HepG2 (cell line): ENCODE measurements around the gene KDM6B. TPM values are rescaled to one million over a fixed set of nuclear protein-coding genes. Genes with fewer than 3 reads are reported as not detected.

Experiments used
- ATAC-seq: fragments of 200-7000 bp; cut with Tn5 transposase; 3 replicates; pipeline ENCODE4 v1.9.1; 2020; ENCODE audit warnings: mild to moderate bottlenecking, moderate library complexity
- BruUV-seq: library from RNA; stranded (reverse); fragments of 400-500 nt; replicated peaks from 2 replicates; lab custom pipeline; 2021; lab: Mats Ljungman, UMichigan
- CTCF ChIA-PET: fragments of 300-600 bp; formaldehyde crosslinking; extraction: SDS; loops from one replicate; lab custom pipeline; 2021; ENCODE audit warnings: low total read pairs, inconsistent platforms, low intra/inter-chr PET ratio; lab: Yijun Ruan, JAX
- POLR2A ChIA-PET: fragments of 350-600 bp; sonication (Branson Sonifier 250); formaldehyde crosslinking; loops from one replicate; lab custom pipeline; 2020; ENCODE audit warnings: antibody characterized with exemption, inconsistent platforms; lab: Yijun Ruan, JAX
- DNase-seq: peaks from one replicate; pipeline ENCODE4 v3.0.0-alpha.2; 2015; ENCODE audit warnings: low spot score
- FAIRE-seq: peaks from 3 replicates; lab custom pipeline; 2011; peaks lifted over from hg19 to GRCh38; lab: Jason Lieb, UNC
- H2AFZ ChIP-seq: one replicate; pipeline ENCODE4 v1.6.1; 2011; ENCODE audit warnings: low read length, inconsistent platforms
- H3K27ac ChIP-seq: fragments of 300-600 bp; 3 replicates; pipeline ENCODE4 v1.8.0; 2011; ENCODE audit warnings: mixed run types, mild to moderate bottlenecking, mixed read lengths, low read length, inconsistent platforms; ENCODE audit not compliant: insufficient read depth; ENCODE audit errors: extremely low read length
- H3K27me3 ChIP-seq, 2 experiments: fragments of 200-600 bp in 1 of 2; 2 replicates in 1 of 2; 3 replicates in 1 of 2; pipeline versions ENCODE4 v1.6.0 to v1.8.0; 2011; ENCODE audit warnings: low read length in 2 of 2, mild to moderate bottlenecking in 2 of 2, moderate library complexity in 2 of 2, inconsistent platforms in 1 of 2; ENCODE audit not compliant: insufficient read depth in 2 of 2, control insufficient read depth in 1 of 2
- H3K36me3 ChIP-seq, 2 experiments: fragments of 200-600 bp in 1 of 2; replicated peaks in 1 of 2; 2 replicates in 1 of 2; 3 replicates in 1 of 2; pipeline versions ENCODE4 v1.5.1 to v1.8.0; 2011; ENCODE audit warnings: low read length in 2 of 2, inconsistent platforms in 1 of 2; ENCODE audit not compliant: insufficient read depth in 2 of 2, control insufficient read depth in 1 of 2
- H3K4me1 ChIP-seq: 2 replicates; pipeline ENCODE4 v1.5.1; 2012; ENCODE audit warnings: low read length, inconsistent platforms; ENCODE audit not compliant: insufficient read depth
- H3K4me2 ChIP-seq: 2 replicates; pipeline ENCODE4 v1.6.0; 2011; ENCODE audit warnings: low read depth, low read length, inconsistent platforms
- H3K4me3 ChIP-seq, 3 experiments: fragments of 200-600 bp in 1 of 3; sonication (generic), shearing (Covaris generic) in 1 of 3; replicated peaks in 1 of 3; 2 replicates each; pipeline ENCODE4 v1.5.1; 2011 to 2016; ENCODE audit warnings: low read length in 3 of 3, inconsistent platforms in 2 of 3, low read depth in 2 of 3, mild to moderate bottlenecking in 2 of 3, control low read depth in 1 of 3, mixed read lengths in 1 of 3; ENCODE audit not compliant: insufficient read depth in 1 of 3
- H3K79me2 ChIP-seq: one replicate; pipeline ENCODE4 v1.6.1; 2011; ENCODE audit warnings: low read length, inconsistent platforms; ENCODE audit not compliant: insufficient read depth
- H3K9ac ChIP-seq: 2 replicates; pipeline ENCODE4 v1.6.0; 2011; ENCODE audit warnings: mild to moderate bottlenecking, low read depth, low read length, inconsistent platforms; ENCODE audit not compliant: insufficient read depth
- H3K9me3 ChIP-seq: 2 replicates; pipeline ENCODE4 v1.5.1; 2012; ENCODE audit warnings: mild to moderate bottlenecking, low read length
- H4K20me1 ChIP-seq: 2 replicates; pipeline ENCODE4 v1.6.0; 2011; ENCODE audit warnings: inconsistent platforms, mild to moderate bottlenecking, low read length, moderate library complexity; ENCODE audit not compliant: insufficient read depth
- AGO1 ChIP-seq: fragments of 200-400 bp; formaldehyde crosslinking; IDR thresholded peaks from 2 replicates; pipeline ENCODE4 v1.6.1; 2017; ENCODE audit warnings: mild to moderate bottlenecking, low read depth, low read length, moderate library complexity; ENCODE audit not compliant: poor library complexity, severe bottlenecking
- AGO2 ChIP-seq: fragments of 200-400 bp; formaldehyde crosslinking; optimal IDR thresholded peaks from 2 replicates; pipeline ENCODE3; 2017; ENCODE audit warnings: mild to moderate bottlenecking, low read depth, low read length, moderate library complexity
- AKAP8 ChIP-seq: sonication (generic); formaldehyde crosslinking; IDR thresholded peaks from 2 replicates; pipeline ENCODE4 v1.5.1; 2020; ENCODE audit warnings: mild to moderate bottlenecking, missing genetic modification reagents
- CBX5 ChIP-seq: sonication (generic); formaldehyde crosslinking; IDR thresholded peaks from 2 replicates; pipeline ENCODE4 v1.4.0; 2020; ENCODE audit warnings: missing genetic modification reagents, borderline replicate concordance
- NR3C1 ChIP-seq: sonication (generic); formaldehyde crosslinking; IDR thresholded peaks from 2 replicates; pipeline ENCODE4 v1.4.0; 2020; ENCODE audit warnings: missing genetic modification reagents
- POLR2A ChIP-seq, 2 experiments: IDR thresholded peaks; 2 replicates each; pipeline ENCODE4 v1.6.1; 2011; ENCODE audit warnings: low read depth in 2 of 2, low read length in 2 of 2, mild to moderate bottlenecking in 1 of 2, moderate library complexity in 1 of 2; ENCODE audit not compliant: insufficient read depth in 1 of 2
- POLR2G ChIP-seq: fragments of 200-400 bp; formaldehyde crosslinking; IDR thresholded peaks from 2 replicates; pipeline ENCODE4 v1.6.1; 2018; ENCODE audit warnings: mild to moderate bottlenecking, low read depth, low read length, moderate library complexity
- RBM22 ChIP-seq: fragments of 200-400 bp; formaldehyde crosslinking; optimal IDR thresholded peaks from 2 replicates; pipeline ENCODE3; 2017; ENCODE audit warnings: mild to moderate bottlenecking, low read length, moderate library complexity
- TBX2 ChIP-seq: sonication (generic); formaldehyde crosslinking; IDR thresholded peaks from 2 replicates; pipeline ENCODE4 v1.5.0; 2020; ENCODE audit warnings: missing genetic modification reagents, mild to moderate bottlenecking, borderline replicate concordance
- TSC22D2 ChIP-seq: sonication (generic); formaldehyde crosslinking; IDR thresholded peaks from 2 replicates; pipeline ENCODE4 v1.5.1; 2020; ENCODE audit warnings: missing genetic modification reagents, mild to moderate bottlenecking, borderline replicate concordance
- ZFY ChIP-seq: sonication (generic); formaldehyde crosslinking; IDR thresholded peaks from 2 replicates; pipeline ENCODE4 v1.4.0; 2020; ENCODE audit warnings: missing genetic modification reagents
- ZNF672 ChIP-seq: sonication (generic); formaldehyde crosslinking; IDR thresholded peaks from 2 replicates; pipeline ENCODE4 v1.8.1; 2022; ENCODE audit warnings: missing genetic modification reagents
- ZNF678 ChIP-seq: sonication (generic); formaldehyde crosslinking; IDR thresholded peaks from 2 replicates; pipeline ENCODE4 v1.4.0; 2020; ENCODE audit warnings: mild to moderate bottlenecking, missing genetic modification reagents
- ZNF782 ChIP-seq: sonication (generic); formaldehyde crosslinking; IDR thresholded peaks from 2 replicates; pipeline ENCODE4 v1.4.0; 2020; ENCODE audit warnings: missing genetic modification reagents, mild to moderate bottlenecking, borderline replicate concordance
- WGBS: methylation state at CpG from one replicate; pipeline ENCODE4 v1.1.6; 2017; ENCODE audit warnings: low lambda C conversion rate; 5-methylcytosine and 5-hydroxymethylcytosine counted together
- in situ Hi-C: cut with HindIII; loops from 2 replicates; pipeline ENCODE4 v1.10.0; 2017; ENCODE audit warnings: low pct_unique_long_range_greater_than_20kb; ENCODE audit not compliant: extremely low pct_ligation_motif_present
- intact Hi-C: fragments of 100-400 bp; cut with micrococcal nuclease; formaldehyde crosslinking; loops from one replicate; pipeline ENCODE4 v1.10.0; 2022; ENCODE audit not compliant: unreplicated experiment
- polyA plus RNA-seq, 8 experiments: library from polyadenylated mRNA; depleted of rRNA in 3 of 8; stranded (reverse) in 7 of 8; unstranded in 1 of 8; fragments of >200 nt; fragmentation: Illumina TruSeq in 4 of 8; extraction: Trizol in 4 of 8; gene quantifications; 2 replicates each; pipeline versions ENCODE4 v1.2.1 to v1.2.3, GENCODE V29; 2011 to 2016; ENCODE audit warnings: low read depth in 4 of 8, missing spikeins in 1 of 8, mixed read lengths in 1 of 8; ENCODE audit not compliant: insufficient read depth in 1 of 8
- total RNA-seq, 5 experiments: library from RNA; depleted of rRNA; stranded (reverse); fragments of >200 nt; fragmentation: Illumina TruSeq; extraction: Trizol; gene quantifications; 2 replicates each; pipeline ENCODE4 v1.2.3, GENCODE V29; 2016; ENCODE audit warnings: low read depth in 1 of 5
- TF ChIP-seq, protein P1 (sequence below), 2 experiments: sonication (generic) in 1 of 2; formaldehyde crosslinking in 1 of 2; IDR thresholded peaks; 2 replicates each; pipeline versions ENCODE4 v1.4.0 to v1.6.1; 2016 to 2020; ENCODE audit warnings: borderline replicate concordance in 1 of 2, low read depth in 1 of 2, mild to moderate bottlenecking in 1 of 2, missing genetic modification reagents in 1 of 2
- TF ChIP-seq, protein P2 (sequence below): sonication (generic); formaldehyde crosslinking; conservative IDR thresholded peaks from 2 replicates; pipeline ENCODE4 v1.5.0; 2020; ENCODE audit warnings: missing genetic modification reagents

The KDM6B gene
- total and polyA plus RNA-seq, 2 of the 13 experiments (the other 11 are each of a cell fraction or from before 2014, with no cell fraction given), result 1.3 to 2.1 TPM

DNA sequence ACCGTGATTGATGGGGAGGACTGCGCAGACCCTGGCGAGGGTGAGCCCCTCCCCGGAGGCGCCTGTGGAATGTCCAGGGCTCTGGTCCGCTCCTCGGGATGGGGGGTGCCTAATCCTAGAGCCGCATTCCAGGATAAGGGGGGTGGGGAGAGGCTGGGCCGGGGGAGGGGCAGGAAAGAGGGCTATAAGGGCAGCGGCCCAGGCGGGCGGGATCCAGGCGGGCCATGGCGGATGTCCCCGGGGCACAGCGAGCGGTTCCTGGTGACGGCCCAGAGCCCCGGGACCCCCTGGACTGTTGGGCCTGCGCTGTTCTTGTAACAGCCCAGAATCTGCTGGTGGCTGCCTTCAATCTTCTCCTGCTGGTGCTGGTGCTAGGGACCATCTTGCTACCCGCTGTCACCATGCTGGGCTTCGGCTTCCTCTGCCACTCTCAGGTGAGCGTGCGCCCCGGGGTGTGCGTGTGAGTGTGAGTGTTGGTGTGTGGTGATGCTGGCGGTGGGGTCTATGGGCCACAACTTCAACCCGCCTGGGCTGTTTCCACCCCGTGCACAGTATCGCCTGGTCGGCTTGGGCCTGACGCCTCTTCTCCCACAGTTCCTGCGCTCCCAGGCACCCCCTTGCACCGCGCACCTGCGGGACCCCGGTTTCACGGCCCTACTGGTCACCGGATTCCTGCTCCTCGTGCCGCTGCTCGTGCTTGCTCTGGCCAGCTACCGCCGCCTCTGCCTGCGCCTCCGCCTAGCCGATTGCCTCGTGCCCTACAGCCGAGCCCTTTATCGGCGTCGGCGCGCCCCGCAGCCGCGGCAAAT, 21.0 kb downstream of the KDM6B start, which contains the start of gene TMEM88:
Gene TMEM88, plus strand, starts transcription at position 216 of the 809 bp plus-strand sequence. Its CDS starts 9 bp downstream, at position 225.
- Histone ChIP-seq H3K36me3 (peaks cover 11 to 30% of the 10 kb centered on the region in 2 experiments; a peak in 4 of 5 replicates), H3K9me3 (no peaks in the 10 kb centered on the region), H3K79me2 (peaks cover 8% of the 10 kb centered on the region), H3K9ac (peak within 1 kb of the TSS; percentile 80; the same call in 1 of the 2 replicates), H3K27ac (no peak within 1 kb of the TSS), H3K4me2 (peak within 1 kb of the TSS; percentile 98), H4K20me1 (peaks cover 7% of the 10 kb centered on the region), H3K4me1 (peaks cover 31% of the 10 kb centered on the region), H3K27me3 (no peaks in the 10 kb centered on the region; a peak in 1 of 5 replicates), H3K4me3 (peak within 1 kb of the TSS in 2 of 3 experiments; percentile 83; a peak in 3 of 6 replicates), H2AFZ (no peak within 1 kb of the TSS)
- FAIRE-seq (no peak), DNase-seq (no peak), ATAC-seq (no peak)
- BruUV-seq, result no TSS peak
- WGBS, result 96% methylated on average over 49 of the region's 57 CpGs
- POLR2A ChIA-PET, result interaction anchor here (3.1 kb wide), 2 partner anchors 12 to 19 kb away, joined by 95 to 104 read pairs; partner anchors contain the start of gene KDM6B
- intact Hi-C loops (no loop called here), in situ Hi-C loops (loop anchor here (5.0 kb wide), 1 partner anchor 42 kb away; no protein-coding TSS in a partner anchor)
- CTCF ChIA-PET, result no interaction called here
- TF ChIP-seq ZNF672 (CRISPR knock-in tag) (no peak), AGO2 (peak; percentile 96), TSC22D2 (CRISPR knock-in tag) (no peak), AGO1 (peak; percentile 64), AKAP8 (no peak), CBX5 (CRISPR knock-in tag) (no peak), RBM22 (peak; percentile 80), POLR2A (IDR thresholded peaks at IDR 0.05; ENCODE audit: insufficient read depth in 1 of 2, low read depth in 2 of 2, low read length in 2 of 2) (0 out of 4 replicates have a peak, but pooled peaks of 1 of the 2 experiments have one; percentile 27), ZFY (no peak), ZNF678 (CRISPR knock-in tag) (no peak), POLR2G (peak; percentile 48; the same call in 1 of the 2 replicates), NR3C1 (no peak), ZNF782 (CRISPR knock-in tag) (no peak), TBX2 (no peak)
- TF ChIP-seq, protein P1, sequence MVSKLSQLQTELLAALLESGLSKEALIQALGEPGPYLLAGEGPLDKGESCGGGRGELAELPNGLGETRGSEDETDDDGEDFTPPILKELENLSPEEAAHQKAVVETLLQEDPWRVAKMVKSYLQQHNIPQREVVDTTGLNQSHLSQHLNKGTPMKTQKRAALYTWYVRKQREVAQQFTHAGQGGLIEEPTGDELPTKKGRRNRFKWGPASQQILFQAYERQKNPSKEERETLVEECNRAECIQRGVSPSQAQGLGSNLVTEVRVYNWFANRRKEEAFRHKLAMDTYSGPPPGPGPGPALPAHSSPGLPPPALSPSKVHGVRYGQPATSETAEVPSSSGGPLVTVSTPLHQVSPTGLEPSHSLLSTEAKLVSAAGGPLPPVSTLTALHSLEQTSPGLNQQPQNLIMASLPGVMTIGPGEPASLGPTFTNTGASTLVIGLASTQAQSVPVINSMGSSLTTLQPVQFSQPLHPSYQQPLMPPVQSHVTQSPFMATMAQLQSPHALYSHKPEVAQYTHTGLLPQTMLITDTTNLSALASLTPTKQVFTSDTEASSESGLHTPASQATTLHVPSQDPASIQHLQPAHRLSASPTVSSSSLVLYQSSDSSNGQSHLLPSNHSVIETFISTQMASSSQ (IDR thresholded peaks at IDR 0.05; ENCODE audit: low read depth), result no peak
- TF ChIP-seq, protein P1 (CRISPR knock-in tag; IDR thresholded peaks at IDR 0.05; ENCODE audit: borderline replicate concordance), result no peak
- TF ChIP-seq, protein P2, sequence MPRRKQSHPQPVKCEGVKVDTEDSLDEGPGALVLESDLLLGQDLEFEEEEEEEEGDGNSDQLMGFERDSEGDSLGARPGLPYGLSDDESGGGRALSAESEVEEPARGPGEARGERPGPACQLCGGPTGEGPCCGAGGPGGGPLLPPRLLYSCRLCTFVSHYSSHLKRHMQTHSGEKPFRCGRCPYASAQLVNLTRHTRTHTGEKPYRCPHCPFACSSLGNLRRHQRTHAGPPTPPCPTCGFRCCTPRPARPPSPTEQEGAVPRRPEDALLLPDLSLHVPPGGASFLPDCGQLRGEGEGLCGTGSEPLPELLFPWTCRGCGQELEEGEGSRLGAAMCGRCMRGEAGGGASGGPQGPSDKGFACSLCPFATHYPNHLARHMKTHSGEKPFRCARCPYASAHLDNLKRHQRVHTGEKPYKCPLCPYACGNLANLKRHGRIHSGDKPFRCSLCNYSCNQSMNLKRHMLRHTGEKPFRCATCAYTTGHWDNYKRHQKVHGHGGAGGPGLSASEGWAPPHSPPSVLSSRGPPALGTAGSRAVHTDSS (CRISPR knock-in tag), result no peak
